Keratinocyte (primary cell): Measurements from ENCODE around the gene BOLA3. TPM values are rescaled to one million over a fixed set of nuclear protein-coding genes. Genes with fewer than 3 reads are reported as not detected.
A peak's percentile ranks its signal among the peaks of the same experiment; 100 is the strongest.

ENCODE experiments used
- DNase-seq: peaks from one replicate; pipeline ENCODE4 v3.0.0-alpha.2; 2011; ENCODE audit warnings: low read depth, missing footprints, low spot score
- FAIRE-seq: peaks from 2 replicates; lab custom pipeline; 2011; peaks lifted over from hg19 to GRCh38; lab: Jason Lieb, UNC
- H2AFZ ChIP-seq: 2 replicates; pipeline ENCODE4 v1.6.0; 2012; ENCODE audit warnings: low read length, control low read depth, inconsistent platforms; ENCODE audit not compliant: control insufficient read depth
- H3K27ac ChIP-seq: 2 replicates; pipeline ENCODE4 v1.5.1; 2011; ENCODE audit warnings: low read length; ENCODE audit not compliant: control insufficient read depth, insufficient read depth
- H3K27me3 ChIP-seq: 3 replicates; pipeline ENCODE4 v1.6.0; 2011; ENCODE audit warnings: low read length; ENCODE audit not compliant: control insufficient read depth, insufficient read depth; ENCODE audit errors: extremely low read depth
- H3K36me3 ChIP-seq, 2 experiments: 2 replicates in 1 of 2; 3 replicates in 1 of 2; pipeline ENCODE4 v1.5.1; 2011; ENCODE audit warnings: low read length in 2 of 2, mild to moderate bottlenecking in 1 of 2; ENCODE audit not compliant: control insufficient read depth in 2 of 2, insufficient read depth in 2 of 2; ENCODE audit errors: extremely low read depth in 1 of 2
- H3K4me1 ChIP-seq: 3 replicates; pipeline ENCODE4 v1.5.1; 2011; ENCODE audit warnings: low read length; ENCODE audit not compliant: control insufficient read depth, insufficient read depth; ENCODE audit errors: extremely low read depth
- H3K4me2 ChIP-seq: 3 replicates; pipeline ENCODE4 v1.6.0; 2011; ENCODE audit warnings: low read depth, low read length; ENCODE audit not compliant: control insufficient read depth, insufficient read depth; ENCODE audit errors: extremely low read depth
- H3K4me3 ChIP-seq, 3 experiments: fragments of 200-600 bp in 1 of 3; sonication (generic) in 1 of 3; 2 replicates in 2 of 3; 3 replicates in 1 of 3; pipeline ENCODE4 v1.5.1; 2011 to 2016; ENCODE audit warnings: low read length in 3 of 3, mild to moderate bottlenecking in 3 of 3, control low read depth in 2 of 3, inconsistent platforms in 1 of 3, low read depth in 1 of 3, mixed read lengths in 1 of 3, mixed run types in 1 of 3, moderate library complexity in 1 of 3; ENCODE audit not compliant: control insufficient read depth in 2 of 3, insufficient read depth in 2 of 3; ENCODE audit errors: extremely low read depth in 1 of 3
- H3K79me2 ChIP-seq: 2 replicates; pipeline ENCODE4 v1.6.0; 2012; ENCODE audit warnings: low read length; ENCODE audit not compliant: control insufficient read depth, insufficient read depth
- H3K9ac ChIP-seq: 3 replicates; pipeline ENCODE4 v1.6.0; 2011; ENCODE audit warnings: low read length; ENCODE audit not compliant: control insufficient read depth, insufficient read depth; ENCODE audit errors: extremely low read depth
- H3K9me1 ChIP-seq: 3 replicates; pipeline ENCODE4 v1.6.0; 2011; ENCODE audit warnings: low read length; ENCODE audit not compliant: control insufficient read depth, insufficient read depth; ENCODE audit errors: extremely low read depth
- H3K9me3 ChIP-seq: 2 replicates; pipeline ENCODE4 v1.5.1; 2012; ENCODE audit warnings: low read depth, low read length; ENCODE audit not compliant: control insufficient read depth
- H4K20me1 ChIP-seq: 3 replicates; pipeline ENCODE4 v1.6.0; 2011; ENCODE audit warnings: low read length; ENCODE audit not compliant: control insufficient read depth, insufficient read depth; ENCODE audit errors: extremely low read depth
- CTCF ChIP-seq, 3 experiments: IDR thresholded peaks in 1 of 3; conservative IDR thresholded peaks in 1 of 3; optimal IDR thresholded peaks in 1 of 3; 2 replicates in 2 of 3; 3 replicates in 1 of 3; pipeline versions ENCODE3 to v1.5.1; 2011; ENCODE audit warnings: low read length in 3 of 3, mild to moderate bottlenecking in 3 of 3, moderate library complexity in 2 of 3, control low read depth in 1 of 3, inconsistent platforms in 1 of 3; ENCODE audit not compliant: insufficient read depth in 2 of 3; ENCODE audit errors: extremely low read depth in 1 of 3
- EZH2 ChIP-seq: IDR thresholded peaks from one replicate; pipeline ENCODE4 v1.6.1; 2012; ENCODE audit warnings: inconsistent platforms, mild to moderate bottlenecking, low read length, moderate library complexity
- dilution Hi-C: fragments of 300-500 bp; cut with MboI; formaldehyde crosslinking; loops from one replicate; pipeline ENCODE4 v1.7.0; 2020; ENCODE audit warnings: low sequenced_read_pairs; ENCODE audit not compliant: extremely low pct_ligation_motif_present
- polyA plus RNA-seq, 5 experiments: library from polyadenylated mRNA; depleted of rRNA in 3 of 5; stranded (reverse) in 3 of 5; stranded (forward) in 1 of 5; unstranded in 1 of 5; fragments of >200 nt; gene quantifications; 1 replicate in 1 of 5; 2 replicates in 3 of 5; 3 replicates in 1 of 5; pipeline versions ENCODE4 v1.2.1 to v1.2.3, GENCODE V29; 2011 to 2012; ENCODE audit warnings: missing spikeins in 2 of 5, low read depth in 1 of 5, low replicate concordance in 1 of 5

The BOLA3 gene
- polyA plus RNA-seq, 1 donor (not counting 4 experiments of a cell fraction or from before 2014, with no cell fraction given) = 116 TPM

DNA sequence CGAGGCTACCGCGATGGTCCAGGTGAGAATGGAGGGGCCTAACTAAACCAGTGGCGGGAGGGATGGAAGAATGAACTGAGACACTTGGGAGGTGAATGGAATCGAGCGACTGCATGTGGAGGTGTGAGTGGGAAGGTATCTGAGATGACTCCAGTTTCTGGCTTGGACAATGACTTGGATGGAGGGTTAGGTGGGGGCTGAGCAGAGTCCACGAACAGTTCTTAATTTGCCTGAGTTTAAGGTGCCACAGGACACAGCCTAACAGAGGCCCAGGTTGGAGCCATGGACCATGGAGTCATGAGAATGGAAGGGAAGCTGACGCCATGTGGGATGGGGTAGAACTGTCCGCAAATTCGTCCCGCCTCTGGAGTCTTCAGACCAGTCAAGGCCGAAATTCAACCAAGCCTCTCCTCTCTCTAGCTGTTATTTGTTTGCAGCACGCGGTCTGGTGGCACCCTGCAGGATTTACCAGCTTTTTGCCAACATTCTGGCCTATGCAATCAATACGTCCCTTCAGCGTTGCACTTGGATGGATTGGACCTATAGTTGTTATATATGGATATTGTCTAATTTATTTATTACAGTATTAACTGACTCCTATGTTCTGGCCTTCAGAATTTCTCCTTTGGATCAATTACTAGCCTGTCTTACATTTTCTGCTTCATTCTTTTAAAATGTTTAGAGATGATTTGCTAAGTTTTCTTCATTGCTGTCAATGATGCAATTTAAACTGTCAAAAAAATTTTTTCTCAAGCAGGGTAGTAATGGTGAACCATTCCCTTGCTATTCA is 940 bp upstream of the BOLA3 start:
- H3K9me3 ChIP-seq = no peaks in the 10 kb centered on the region
- H2AFZ ChIP-seq = peak overlapping the region; percentile 90
- H3K4me2 ChIP-seq = peak overlapping the region; percentile 52
- peaks cover 19% of the 10 kb centered on the region for H3K4me1 ChIP-seq
- no peak for FAIRE-seq
- peaks cover 17% of the 10 kb centered on the region for H3K79me2 ChIP-seq
- no peaks in the 10 kb centered on the region for H3K9me1 ChIP-seq
- H3K4me3 ChIP-seq = peak overlapping the region; percentile 64 to 84 (median 77)
- no peak overlapping the region for H3K27ac ChIP-seq
- DNase-seq = no peak
- TF ChIP-seq EZH2 (no peak), CTCF (optimal IDR thresholded peaks at IDR 0.05 in 1 of 3, IDR thresholded peaks at IDR 0.05 in 1 of 3, conservative IDR thresholded peaks at IDR 0.05 in 1 of 3; ENCODE audit: extremely low read depth in 1 of 3, insufficient read depth in 2 of 3, low read length in 3 of 3) (no peak)
- H3K27me3 ChIP-seq = no peaks in the 10 kb centered on the region
- no peaks in the 10 kb centered on the region for H4K20me1 ChIP-seq
- peak overlapping the region; percentile 80 for H3K9ac ChIP-seq
- dilution Hi-C loops = no loop called here
- H3K36me3 ChIP-seq = peaks cover 6 to 9% of the 10 kb centered on the region in 2 experiments

DNA sequence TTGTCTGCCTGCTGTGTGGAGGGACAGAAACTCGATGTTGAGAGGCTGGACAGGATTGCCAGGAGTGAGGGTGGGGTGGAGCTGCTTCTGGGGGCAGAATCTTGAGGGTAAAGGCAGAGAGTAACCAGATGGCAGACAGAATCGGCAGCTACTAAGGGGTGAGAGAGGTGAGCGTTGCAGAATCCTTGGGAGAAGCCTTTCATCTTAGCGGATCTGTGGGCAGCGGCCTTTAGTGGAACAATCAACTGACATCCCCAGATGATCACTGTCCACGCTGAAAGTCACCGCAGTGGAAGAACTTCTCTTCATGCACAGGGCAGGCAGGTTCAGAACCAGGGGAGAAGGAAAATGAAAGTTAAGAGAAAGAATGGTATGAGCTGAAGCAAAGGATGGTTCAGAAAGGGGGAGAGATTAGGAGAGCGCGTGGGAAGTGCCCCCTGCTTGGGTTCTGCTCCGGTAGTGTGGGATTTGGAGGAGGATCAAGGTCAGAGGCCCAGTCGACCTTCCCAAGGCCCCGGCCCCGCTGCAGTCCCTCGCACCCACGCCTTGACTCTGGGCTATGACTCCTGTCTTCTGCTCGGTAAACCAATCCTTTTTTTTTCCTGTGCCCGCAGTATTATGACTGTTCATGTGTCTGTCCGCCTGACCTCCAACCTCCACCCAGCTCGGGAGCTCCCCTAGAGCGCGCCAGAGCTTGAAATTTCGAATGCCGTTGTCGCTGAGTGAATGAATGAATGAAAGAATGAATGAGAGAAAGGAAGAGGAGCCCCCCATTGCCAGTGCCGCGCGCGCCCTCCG is 584 bp downstream of the BOLA3 start:
- peak overlapping the region; percentile 98 for H3K4me2 ChIP-seq
- H3K27me3 ChIP-seq = no peaks in the 10 kb centered on the region
- peaks cover 17% of the 10 kb centered on the region for H3K79me2 ChIP-seq
- peak overlapping the region; percentile 66 for H2AFZ ChIP-seq
- H3K9me3 ChIP-seq = no peaks in the 10 kb centered on the region
- dilution Hi-C loops = no loop called here
- H4K20me1 ChIP-seq = no peaks in the 10 kb centered on the region
- DNase-seq = no peak
- H3K9ac ChIP-seq = peak overlapping the region; percentile 80
- peak overlapping the region; percentile 51 for H3K27ac ChIP-seq
- H3K4me3 ChIP-seq = peak overlapping the region; percentile 64 to 84 (median 77)
- H3K4me1 ChIP-seq = peaks cover 19% of the 10 kb centered on the region
- no peak for TF ChIP-seq EZH2
- H3K9me1 ChIP-seq = no peaks in the 10 kb centered on the region
- no peak for FAIRE-seq
- peaks cover 6 to 12% of the 10 kb centered on the region in 2 experiments for H3K36me3 ChIP-seq
